Measurements from ENCODE around the gene SHPK. TPM values are rescaled to one million over a fixed set of nuclear protein-coding genes. Genes with fewer than 3 reads are reported as not detected.
"Not testable (repeated sequence)": the region's sequence is repeated elsewhere in the genome, so short reads cannot be mapped to it uniquely, and the experiment has no call there.

SHPK gene
- total RNA-seq, 1 experiment from 2014 or later: 20.0 TPM

DNA sequence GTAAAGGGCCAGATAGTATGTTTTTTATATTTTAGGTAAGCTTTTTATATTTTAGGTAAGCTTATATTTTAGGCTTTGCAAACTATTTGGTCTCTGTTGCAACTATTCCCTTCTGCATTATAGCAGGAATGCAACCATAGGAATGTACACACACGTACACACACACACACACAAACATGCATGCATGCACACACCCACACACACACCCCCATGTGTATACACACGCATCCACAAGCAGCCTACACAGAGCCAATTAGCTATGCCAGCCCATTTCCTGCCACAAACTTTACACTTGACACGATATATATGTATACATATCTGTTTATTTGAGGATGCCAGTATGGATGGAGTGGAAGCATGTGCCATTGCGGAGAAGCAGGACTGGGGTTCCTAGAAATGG is 70.9 kb downstream of the SHPK start:
- POLR2A ChIA-PET (ENCODE audit: low non-redundant PET): no interaction called here
- Histone ChIP-seq H3K4me3 (ENCODE audit: low read depth, low read length, poor library complexity, severe bottlenecking) (no peak overlapping the region), H3K9me3 (ENCODE audit: low read depth, low read length, poor library complexity, severe bottlenecking) (no peaks in the 10 kb centered on the region), H3K27ac (ENCODE audit: low read depth, low read length, poor library complexity, severe bottlenecking) (no peak overlapping the region), H3K4me1 (ENCODE audit: insufficient read depth, low read length, poor library complexity, severe bottlenecking) (no peaks in the 10 kb centered on the region), H3K27me3 (replicated peaks; ENCODE audit: insufficient read depth, low read depth, low read length, poor library complexity) (no peaks in the 10 kb centered on the region), H3K36me3 (ENCODE audit: insufficient read depth, low read length, poor library complexity, severe bottlenecking) (no peaks in the 10 kb centered on the region)
- intact Hi-C loops (cut with micrococcal nuclease; ENCODE audit: unreplicated experiment): no loop called here
- CTCF ChIA-PET: no interaction called here
- TF ChIP-seq CTCF (conservative IDR thresholded peaks at IDR 0.05; ENCODE audit: low read depth, low read length): no peak
- TF ChIP-seq EZH2 (IDR thresholded peaks at IDR 0.05; ENCODE audit: borderline replicate concordance, low read depth, low read length, poor library complexity, severe bottlenecking): no peak
- no TSS peak for BruUV-seq (replicated peaks)
- no peak for DNase-seq (ENCODE audit: low spot score)

DNA sequence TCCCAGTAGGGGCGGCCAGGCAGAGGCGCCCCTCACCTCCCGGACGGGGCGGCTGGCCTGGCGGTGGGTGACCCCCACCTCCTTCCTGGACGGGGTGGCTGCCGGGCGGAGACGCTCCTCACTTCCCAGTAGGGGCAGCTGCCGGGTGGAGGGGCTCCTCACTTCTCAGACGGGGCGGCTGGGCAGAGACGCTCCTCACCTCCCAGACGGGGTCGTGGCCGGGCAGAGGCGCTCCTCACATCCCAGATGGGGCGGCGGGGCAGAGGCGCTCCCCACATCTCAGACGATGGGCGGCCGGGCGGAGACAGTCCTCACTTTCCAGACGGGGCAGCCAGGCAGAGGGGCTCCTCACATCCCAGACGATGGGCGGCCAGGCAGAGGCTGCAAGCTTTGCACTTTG is 71.8 kb downstream of the SHPK start:
- H3K27me3 ChIP-seq (replicated peaks; ENCODE audit: insufficient read depth, low read depth, low read length, poor library complexity); BruUV-seq (replicated peaks); DNase-seq (ENCODE audit: low spot score); intact Hi-C loops (cut with micrococcal nuclease; ENCODE audit: unreplicated experiment); POLR2A ChIA-PET (ENCODE audit: low non-redundant PET); H3K4me1 ChIP-seq (ENCODE audit: insufficient read depth, low read length, poor library complexity, severe bottlenecking); H3K27ac ChIP-seq (ENCODE audit: low read depth, low read length, poor library complexity, severe bottlenecking); H3K4me3 ChIP-seq (ENCODE audit: low read depth, low read length, poor library complexity, severe bottlenecking); H3K9me3 ChIP-seq (ENCODE audit: low read depth, low read length, poor library complexity, severe bottlenecking); H3K36me3 ChIP-seq (ENCODE audit: insufficient read depth, low read length, poor library complexity, severe bottlenecking); CTCF ChIA-PET: not testable (repeated sequence)

GRCh38 chr17:3559270-3559645 is 76.8 kb downstream of the SHPK start:
- H3K4me3 ChIP-seq (ENCODE audit: low read depth, low read length, poor library complexity, severe bottlenecking): no peak overlapping the region
- no TSS peak for BruUV-seq (replicated peaks)
- POLR2A ChIA-PET (ENCODE audit: low non-redundant PET): interaction anchor here (0.6 kb wide), 1 partner anchor 96 kb away, joined by 3 read pairs; no protein-coding TSS in a partner anchor
- TF ChIP-seq CTCF (conservative IDR thresholded peaks at IDR 0.05; ENCODE audit: low read depth, low read length) (no peak), EZH2 (IDR thresholded peaks at IDR 0.05; ENCODE audit: borderline replicate concordance, low read depth, low read length, poor library complexity, severe bottlenecking) (no peak)
- H3K27me3 ChIP-seq (replicated peaks; ENCODE audit: insufficient read depth, low read depth, low read length, poor library complexity): no peaks in the 10 kb centered on the region
- no peaks in the 10 kb centered on the region for H3K9me3 ChIP-seq (ENCODE audit: low read depth, low read length, poor library complexity, severe bottlenecking)
- CTCF ChIA-PET: no interaction called here
- intact Hi-C loops (cut with micrococcal nuclease; ENCODE audit: unreplicated experiment): no loop called here
- no peaks in the 10 kb centered on the region for H3K4me1 ChIP-seq (ENCODE audit: insufficient read depth, low read length, poor library complexity, severe bottlenecking)
- no peak for DNase-seq (ENCODE audit: low spot score)
- no peaks in the 10 kb centered on the region for H3K36me3 ChIP-seq (ENCODE audit: insufficient read depth, low read length, poor library complexity, severe bottlenecking)
- no peak overlapping the region for H3K27ac ChIP-seq (ENCODE audit: low read depth, low read length, poor library complexity, severe bottlenecking)

DNA sequence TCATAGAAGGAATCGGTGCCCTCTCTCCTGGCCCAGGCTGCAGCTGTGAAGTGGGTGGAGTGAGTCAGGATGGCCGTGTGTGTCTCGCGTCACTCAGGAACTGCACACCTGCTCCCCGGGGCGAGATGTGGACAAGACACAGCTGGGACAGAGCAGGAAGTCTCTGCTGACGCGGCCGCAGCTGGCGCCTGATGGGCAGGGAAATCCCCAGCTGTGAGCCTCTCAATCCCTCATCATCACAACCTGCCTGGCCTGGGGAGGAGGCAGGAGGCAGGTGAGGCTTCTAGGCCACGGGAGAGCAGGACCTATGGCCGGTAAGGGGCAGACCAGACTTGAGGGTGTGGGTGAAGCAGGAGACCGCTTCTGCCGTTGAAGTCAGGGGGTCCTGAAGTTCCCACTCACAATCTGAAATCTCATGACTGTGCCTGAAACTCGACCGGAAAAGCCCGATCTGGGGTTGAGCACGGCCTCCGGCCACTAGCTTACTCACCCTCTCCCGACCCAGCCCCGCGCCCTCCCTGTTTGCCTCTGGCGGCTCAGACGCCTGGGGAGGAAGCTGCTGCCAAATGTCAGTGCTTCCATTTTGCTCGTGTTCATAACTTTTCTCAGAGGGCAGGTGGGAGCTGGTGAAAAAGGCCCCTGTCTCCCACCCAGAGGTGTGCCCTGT is 77.3 kb downstream of the SHPK start:
- POLR2A ChIA-PET (ENCODE audit: low non-redundant PET): no interaction called here
- TF ChIP-seq CTCF (conservative IDR thresholded peaks at IDR 0.05; ENCODE audit: low read depth, low read length): no peak
- no peak for TF ChIP-seq EZH2 (IDR thresholded peaks at IDR 0.05; ENCODE audit: borderline replicate concordance, low read depth, low read length, poor library complexity, severe bottlenecking)
- H3K27ac ChIP-seq (ENCODE audit: low read depth, low read length, poor library complexity, severe bottlenecking): no peak overlapping the region
- no peaks in the 10 kb centered on the region for H3K27me3 ChIP-seq (replicated peaks; ENCODE audit: insufficient read depth, low read depth, low read length, poor library complexity)
- no peak overlapping the region for H3K4me3 ChIP-seq (ENCODE audit: low read depth, low read length, poor library complexity, severe bottlenecking)
- no peak for DNase-seq (ENCODE audit: low spot score)
- intact Hi-C loops (cut with micrococcal nuclease; ENCODE audit: unreplicated experiment): no loop called here
- H3K9me3 ChIP-seq (ENCODE audit: low read depth, low read length, poor library complexity, severe bottlenecking): no peaks in the 10 kb centered on the region
- CTCF ChIA-PET: no interaction called here
- no TSS peak for BruUV-seq (replicated peaks)
- no peaks in the 10 kb centered on the region for H3K4me1 ChIP-seq (ENCODE audit: insufficient read depth, low read length, poor library complexity, severe bottlenecking)
- no peaks in the 10 kb centered on the region for H3K36me3 ChIP-seq (ENCODE audit: insufficient read depth, low read length, poor library complexity, severe bottlenecking)
